Epidermal melanocyte (primary cell): ENCODE results near the gene GPC3.

Experiments
- DNase-seq: peaks from one replicate; pipeline ENCODE4 v3.0.0; 2011; ENCODE audit warnings: low spot score; ENCODE audit not compliant: insufficient read length

GPC3 gene

DNA sequence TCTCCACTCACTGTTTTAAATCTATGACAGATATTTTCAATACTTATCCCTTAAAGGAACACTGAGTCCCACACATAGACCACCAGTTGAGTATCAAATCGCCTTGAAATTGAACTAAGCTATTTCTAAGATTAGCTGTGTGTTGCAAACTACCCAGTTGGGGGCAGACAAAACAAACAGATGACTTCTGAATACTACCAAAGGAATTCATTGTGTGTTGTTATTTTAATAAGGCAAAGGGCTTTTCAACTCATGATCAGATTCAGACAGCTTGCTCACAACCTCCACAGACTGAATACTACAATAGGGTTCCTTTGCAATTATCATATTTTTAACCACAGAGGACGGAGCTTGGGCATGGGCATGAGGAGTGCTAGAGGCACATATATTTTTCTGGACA lies 287.1 kb downstream of the GPC3 start:
- DNase-seq: peak; percentile 22

DNA sequence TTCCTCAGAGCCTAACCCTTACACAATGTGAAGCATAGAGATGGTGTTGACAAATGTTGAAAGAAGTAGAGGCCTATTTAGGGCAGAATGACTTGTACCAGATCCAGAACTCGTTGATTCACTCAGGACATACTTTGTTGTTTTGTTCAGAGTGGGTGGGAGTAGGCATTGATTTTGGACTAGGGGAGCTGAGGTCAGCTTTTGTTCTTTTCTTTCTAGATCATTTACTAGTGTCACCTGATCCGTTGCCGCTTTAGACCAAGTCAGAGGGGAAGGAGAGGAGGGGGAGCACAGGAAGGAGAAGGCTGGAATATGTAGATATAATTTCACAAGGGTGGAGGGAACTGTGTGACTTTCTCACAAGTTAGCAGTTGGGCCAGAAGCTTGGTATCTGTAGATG lies 287.7 kb downstream of the GPC3 start:
- DNase-seq: no peak

DNA sequence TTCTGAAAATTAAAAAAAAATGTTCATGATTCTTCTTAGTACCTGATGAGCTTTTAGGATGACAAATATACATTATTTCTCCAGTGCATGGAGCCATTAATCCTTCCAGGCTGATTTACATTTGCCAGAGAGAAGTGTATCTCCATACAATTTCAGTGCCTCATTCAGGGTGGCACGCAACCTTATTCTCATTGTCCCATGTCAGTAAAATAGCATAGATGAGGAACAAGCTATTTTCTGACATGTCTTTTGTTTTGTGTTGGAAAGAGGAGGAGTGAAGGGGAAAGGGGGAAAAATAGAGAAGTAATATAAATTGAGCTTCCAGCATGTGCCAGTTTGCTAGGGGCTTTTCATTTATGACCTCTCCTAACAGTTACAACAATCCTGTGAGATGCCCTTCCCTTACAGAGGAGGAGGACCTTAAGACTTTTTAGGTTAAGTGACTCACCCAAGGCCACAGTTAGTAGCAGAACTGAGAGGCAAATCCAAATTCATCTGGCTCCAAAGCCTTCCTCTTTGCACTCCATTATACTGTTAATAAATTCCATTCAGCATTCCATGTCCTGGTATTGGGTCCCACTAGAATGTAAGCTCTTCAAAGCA lies 295.3 kb downstream of the GPC3 start:
- no peak for DNase-seq

DNA sequence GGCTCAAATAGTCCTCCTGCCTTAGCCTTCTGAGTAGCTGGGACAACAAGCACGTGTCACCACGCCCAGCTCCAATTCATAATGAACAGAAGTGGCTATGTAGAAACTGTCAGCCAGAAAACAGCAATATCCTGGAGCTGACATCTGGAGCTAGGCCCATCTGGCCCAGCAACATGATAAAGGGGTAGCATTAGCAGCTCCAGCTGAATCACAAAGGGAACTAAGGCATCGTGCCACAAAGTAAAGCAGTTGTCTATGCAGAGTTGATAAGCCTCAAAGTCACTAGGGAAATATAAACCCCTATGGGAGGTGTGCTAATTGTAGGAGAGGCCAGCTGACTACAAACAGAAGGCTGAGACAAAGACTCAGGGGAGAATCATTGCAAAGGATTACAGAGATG lies 299.6 kb downstream of the GPC3 start:
- DNase-seq: no peak

DNA sequence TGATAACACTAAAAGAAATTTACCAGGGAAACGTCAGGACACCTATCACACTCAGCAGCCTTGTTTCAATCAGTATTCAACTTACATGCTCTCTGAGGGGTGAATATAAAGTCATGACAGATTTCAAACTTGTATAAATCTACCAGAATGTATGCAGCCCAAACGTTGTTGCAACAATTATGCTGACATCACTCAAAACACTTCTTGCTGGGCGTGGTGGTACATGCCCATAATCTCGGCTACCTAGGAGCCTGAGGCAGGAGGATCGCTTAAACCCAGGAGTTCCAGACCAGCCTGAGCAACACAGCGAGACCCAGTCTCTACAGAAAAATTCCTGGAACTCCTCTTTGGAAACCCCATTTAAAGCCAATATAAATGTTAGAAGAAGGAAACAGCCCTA lies 303.5 kb downstream of the GPC3 start:
- DNase-seq: no peak

DNA sequence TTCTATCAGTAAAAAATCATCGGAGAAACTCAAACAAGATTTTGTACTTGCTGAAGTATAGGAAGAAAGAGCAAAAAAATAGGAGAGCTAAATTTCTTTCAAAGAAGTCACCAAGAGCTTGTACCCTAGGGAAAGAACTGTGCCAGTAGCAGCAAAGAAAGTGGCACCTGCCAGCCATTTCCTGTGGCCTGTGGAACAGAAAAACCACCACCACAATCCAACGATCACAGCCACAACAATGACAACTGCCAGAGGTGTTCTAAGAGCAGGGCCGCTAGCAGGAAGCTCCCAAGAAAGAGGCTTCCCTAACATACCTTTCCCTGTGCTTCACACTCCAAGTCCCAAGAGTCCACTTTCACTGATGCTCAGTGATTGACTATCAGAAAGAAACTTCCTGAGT lies 304.0 kb downstream of the GPC3 start:
- DNase-seq: no peak

DNA sequence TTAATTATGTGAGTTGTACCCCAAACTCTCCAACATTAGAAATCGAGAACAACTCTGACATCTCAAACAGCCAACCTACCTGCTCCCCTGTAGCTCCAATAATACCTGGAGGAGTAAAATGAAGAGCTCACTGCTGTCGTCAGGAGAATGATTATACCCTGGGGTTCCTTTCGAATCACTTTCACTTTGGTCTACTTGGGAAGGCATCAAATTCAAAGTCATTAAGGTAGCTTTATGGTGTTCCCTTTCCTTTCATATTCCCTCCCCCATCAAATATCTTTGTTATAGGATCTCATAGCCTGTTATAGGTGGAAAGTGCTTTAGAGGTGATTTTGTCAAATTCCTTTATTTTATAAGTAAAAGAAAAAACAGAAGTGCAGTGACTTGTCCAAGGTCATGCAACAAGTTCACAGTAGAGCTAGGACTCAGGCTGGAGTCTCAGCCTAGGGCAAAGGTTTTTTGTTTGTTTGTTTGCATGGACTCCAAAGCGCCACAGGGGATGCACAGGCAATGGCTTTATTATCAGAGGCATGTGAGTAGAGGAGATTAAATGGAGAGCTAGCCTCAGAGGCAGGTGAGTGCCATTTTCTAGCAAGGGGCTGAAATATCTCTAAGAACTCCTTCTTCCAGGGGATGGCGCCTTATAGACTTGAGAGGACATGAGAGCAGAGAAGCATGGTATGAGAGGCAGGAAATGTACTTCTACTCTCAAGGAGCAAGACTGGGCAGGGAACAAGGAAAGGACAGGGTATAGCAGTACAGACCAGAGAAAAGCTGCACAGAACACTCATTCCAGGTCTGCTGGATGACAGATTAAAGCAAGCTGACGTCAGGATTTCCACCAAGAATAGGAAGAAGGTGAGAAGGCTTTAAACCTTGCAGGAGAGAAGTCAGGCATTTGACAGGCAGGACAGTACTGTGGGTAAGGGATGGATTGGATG lies 308.0 kb downstream of the GPC3 start:
- DNase-seq: no peak

DNA sequence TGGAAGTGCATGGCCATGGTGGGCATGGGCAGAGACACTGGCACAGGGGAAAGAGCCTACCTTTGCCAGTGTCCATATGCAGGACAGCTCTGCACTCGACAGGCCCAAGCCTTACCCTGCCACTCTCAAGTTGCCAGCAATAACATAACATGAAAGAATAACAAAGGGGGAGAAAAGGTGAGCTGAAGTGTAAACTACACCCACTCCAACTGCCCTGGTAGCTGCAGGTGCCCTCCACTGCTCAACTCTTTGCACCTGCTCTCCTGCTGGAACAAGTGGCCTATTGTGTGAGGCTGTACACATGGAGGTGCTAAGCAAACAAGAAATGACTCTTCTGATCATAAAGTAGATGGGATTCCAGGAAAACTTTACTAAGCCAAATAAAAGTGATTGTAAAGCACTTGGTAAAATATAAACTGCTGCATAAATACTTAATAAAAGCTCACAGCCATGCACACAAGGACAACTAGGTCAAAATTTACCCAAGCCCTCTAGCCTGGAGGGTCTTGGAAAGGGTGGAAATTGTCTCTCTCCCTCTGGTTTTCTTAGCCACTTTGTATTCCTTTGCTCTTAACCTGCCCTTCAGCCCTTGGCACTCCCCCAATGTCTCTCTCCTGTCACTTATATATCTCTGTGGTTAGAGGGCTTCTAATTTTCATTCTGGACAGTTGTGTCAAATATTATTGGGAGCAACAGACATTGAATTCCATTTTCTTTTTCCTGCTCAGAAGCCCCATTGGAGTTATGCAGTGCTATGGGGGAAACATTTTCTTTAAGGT lies 308.9 kb downstream of the GPC3 start:
- no peak for DNase-seq

DNA sequence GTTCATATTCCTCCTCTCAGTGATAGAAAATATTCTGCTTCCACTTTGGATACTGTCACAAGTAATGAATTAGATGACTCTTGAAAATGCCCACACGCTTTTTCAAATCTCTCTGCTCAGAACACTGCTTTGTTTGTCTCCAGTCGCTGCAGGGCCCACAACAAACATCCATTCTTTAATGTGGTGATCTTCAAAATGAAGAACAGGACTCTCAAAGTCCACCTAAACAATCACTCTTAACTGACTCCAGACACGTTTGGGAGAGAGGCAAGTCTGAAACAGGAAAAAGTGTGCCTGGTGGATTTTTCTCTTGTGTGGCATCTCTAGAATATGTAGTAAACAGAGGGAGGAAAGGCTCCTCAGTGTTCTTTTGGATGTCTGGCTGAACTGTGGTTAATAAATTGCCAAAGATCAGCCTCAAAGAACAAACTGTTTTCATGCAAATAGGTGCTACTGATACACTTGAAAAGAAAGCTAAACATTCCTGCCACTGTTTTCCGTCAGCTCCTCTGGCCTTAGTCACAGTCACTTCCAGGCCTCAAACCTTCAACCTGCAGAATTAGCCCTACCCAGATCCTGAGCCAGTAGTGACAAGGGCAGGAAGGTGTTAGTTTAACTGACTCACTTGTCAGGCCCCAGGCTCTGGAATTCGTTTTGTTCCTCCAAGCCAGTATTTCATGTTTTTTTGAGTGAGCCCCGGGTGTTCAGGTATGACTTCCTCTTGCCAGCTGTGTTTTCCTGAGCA lies 310.5 kb downstream of the GPC3 start:
- no peak for DNase-seq

DNA sequence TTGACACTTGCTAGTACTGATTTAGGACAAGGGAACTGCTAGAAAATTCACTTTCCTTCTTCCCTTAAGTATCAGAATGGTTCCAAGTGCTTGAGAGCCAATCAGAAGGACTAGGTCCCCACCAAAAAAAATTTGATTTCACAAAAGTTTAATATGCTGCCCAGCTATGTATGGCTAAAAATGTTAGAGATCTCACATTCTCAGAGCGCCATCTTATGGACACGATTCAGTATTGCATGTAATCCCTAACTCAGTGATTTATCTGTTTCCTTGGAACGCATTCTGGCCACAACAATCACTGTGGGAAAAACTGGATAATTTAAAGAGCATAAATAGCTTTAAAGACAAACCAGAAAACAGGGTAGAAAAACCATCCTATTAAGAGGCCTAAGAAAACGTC lies 315.0 kb downstream of the GPC3 start:
- DNase-seq: peak; percentile 21

DNA sequence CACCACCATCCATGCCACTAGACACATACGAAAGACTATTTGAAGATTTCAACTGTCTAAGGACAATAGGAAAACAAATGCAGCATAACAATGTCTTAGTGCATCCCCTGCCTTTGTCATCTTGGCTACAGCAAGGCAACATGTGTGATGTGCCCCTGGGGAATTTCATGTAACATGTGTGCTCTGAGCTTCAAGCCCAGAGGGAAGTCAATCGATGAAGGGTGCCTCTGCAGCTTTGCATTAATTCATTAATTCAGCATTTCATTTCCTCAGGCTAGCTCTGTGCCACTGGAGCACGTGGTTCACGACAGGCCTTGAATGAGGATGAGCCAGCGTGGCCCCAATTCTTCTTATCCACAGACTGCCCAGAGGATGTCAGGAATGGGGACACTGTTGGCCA lies 316.2 kb downstream of the GPC3 start:
- no peak for DNase-seq

DNA sequence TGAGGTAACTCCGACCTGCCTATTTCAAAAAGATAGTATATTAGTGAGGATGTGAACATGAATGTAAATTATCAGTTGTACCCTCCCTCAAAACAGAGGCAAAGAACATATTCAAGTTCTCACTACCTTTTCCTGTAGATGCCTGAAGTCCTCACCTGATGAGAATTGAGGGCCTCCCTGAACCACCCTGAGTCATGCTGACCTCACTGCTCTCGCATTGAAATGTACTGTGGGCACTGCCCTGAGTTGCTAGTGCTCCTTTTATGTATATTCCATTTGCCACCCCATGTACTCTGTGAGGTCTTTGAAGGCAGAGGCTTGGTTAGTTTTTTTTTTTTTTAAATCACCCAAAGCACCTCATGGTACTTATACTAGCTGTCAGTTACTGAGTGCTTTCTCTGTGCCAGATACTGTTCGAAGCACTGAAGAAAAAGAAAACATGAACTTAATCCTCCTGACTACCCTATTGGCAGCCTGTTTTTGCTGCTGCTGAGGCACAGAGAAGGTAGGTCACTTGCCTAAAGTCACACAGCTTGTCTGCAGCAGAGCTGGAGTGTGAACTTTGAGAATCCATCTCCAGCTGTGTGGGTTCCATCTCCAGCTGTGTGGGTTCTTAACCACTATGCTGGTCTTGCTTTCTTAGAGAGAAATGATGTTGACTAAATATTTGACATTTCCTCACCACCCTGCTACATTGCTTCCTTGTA lies 317.0 kb downstream of the GPC3 start:
- no peak for DNase-seq

DNA sequence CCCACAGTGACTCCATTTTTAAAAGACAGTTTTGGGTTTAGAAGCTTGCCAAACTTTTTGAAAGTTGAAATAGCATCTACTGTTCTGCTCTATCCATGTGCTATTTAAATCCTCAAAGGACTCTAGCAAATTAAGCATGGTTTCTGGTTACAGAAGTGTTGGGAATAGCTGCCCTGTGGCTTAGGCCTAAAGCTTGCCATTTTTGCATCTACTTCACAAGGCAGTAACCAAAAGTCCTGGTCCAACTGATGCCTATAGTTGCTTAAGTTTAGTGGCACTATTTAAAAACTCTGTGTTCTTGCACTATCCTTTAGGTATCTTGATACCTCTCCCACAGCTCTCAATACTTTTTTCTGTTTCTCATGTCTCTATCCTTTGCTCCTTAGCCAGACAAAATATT lies 319.1 kb downstream of the GPC3 start:
- DNase-seq: no peak

DNA sequence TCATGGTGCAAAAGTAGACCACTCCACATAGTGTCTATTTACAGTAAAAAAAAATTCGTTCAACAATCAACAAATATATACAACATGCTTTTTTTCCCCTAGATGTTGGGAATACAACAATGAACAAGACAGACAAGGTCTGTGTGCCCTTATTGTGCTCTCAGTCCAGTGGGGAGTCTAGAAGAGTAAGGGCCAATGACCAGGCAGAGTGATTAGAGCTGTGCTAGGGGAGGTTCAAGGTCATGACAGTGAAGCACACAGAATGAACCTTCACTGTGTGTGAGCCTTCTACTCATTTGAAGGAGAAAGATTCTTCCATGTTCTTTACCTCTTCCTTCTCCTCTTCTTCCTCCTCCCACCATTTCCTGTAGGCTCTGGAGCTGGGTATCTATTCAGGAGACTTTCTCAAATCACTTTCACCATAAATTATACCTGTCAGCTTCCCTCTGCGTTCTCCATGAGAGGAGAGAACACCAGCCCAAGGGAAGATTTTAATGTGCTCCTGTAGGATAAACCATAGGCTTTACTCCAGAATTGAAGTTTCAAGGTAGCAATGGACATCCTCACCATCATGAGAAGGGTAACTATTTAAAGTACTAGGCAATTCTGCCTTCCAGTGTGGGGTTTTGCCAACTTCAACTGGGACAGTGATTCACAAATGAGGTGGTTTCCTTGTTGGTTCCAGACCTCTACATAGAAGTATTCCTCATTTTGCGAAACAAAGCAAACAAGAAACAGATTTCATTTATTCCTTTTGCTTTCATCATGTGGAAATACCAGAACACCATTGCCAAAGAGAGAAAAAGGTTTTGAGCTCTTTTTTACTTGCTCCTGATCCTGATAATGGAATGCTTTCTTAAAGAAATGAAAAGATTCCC lies 323.2 kb downstream of the GPC3 start:
- peak; percentile 17 for DNase-seq

DNA sequence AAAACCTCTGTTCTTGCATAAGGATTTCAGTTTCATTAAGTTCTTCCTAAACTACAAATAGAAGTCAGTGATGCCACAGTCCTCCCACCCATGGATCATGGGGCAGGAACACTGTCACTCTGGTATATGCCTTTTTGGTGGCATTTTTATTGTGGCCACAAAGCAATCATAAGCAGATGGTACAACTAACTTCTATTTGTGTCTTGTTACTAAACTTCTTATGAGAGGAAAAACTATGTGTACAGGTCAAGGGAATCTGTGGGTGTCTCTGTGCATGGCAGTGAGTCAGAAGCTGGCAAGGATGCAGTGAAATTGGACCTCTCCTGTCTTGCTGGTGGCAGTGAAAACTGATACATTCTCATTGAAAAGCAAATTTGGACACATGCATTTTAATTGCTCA lies 325.1 kb downstream of the GPC3 start:
- no peak for DNase-seq

DNA sequence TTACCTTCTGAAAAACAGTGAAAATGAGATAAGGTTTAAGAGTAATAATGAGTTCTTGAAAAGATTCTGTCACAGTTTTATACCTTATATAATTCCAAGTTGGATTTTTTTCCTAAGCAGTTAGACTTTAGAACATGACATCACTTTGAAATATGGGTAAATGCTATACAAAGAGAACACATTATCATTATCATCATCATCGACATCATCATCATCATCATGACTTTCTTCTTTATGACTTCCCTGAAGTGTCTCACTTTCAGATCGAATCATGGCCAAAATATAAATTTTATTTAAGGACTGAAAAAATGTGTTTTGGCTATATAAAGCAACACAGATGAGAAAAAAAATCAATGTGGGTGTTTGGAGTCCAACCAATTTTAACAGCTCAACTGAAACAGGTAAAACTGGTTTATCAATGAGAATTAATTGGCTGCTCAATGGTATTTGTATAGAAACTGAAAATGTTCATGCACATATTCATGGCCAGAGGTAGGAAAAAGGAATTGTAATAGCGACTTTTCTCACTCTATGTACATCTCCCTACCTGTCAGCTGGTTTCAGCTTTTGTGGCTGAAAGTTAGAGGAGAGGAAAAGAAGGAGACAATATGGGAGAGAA lies 327.0 kb downstream of the GPC3 start:
- no peak for DNase-seq

DNA sequence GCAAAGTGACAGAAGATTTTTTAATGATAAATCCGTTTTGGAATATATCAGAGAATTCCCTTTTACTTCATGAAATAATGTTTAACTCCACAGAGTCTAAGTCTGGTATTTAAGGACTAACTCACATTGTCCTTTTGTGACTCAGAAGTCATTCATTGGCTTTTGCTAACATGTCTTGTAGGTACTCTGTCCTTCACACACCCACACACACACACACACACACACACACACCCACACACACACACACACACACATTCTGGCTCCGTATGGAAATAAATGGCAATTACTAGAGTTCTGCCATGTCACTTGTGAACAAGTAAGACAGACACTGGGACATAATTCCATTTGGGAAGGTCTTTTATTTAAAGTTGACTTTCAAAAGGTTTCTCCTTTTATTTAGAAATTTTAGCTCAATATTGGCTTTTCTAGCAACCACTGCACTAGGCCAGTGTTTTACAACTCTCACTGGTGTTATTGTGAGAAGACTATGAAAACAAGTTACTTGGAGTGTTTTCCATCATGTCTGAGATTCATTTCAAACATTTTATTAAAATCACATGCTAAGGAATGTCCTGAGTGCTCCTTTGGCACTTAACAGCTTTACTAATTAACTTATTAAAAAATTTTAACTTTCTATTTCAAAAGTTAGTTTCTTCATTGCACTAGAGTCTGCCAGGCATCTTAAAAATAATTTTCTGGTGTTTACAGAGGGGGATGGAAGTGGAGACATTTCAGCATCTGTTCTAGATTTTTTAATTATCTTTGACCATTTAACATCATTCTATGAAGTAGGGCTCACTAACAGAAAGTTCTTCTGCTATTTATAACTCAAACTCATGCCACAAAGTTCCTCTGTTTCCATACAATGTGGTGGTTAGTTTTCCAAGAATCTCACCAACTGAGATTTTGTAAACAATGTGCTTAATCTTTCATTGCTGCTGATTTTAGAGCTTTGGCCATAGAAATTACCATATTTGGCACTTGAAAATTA lies 329.8 kb downstream of the GPC3 start:
- no peak for DNase-seq

DNA sequence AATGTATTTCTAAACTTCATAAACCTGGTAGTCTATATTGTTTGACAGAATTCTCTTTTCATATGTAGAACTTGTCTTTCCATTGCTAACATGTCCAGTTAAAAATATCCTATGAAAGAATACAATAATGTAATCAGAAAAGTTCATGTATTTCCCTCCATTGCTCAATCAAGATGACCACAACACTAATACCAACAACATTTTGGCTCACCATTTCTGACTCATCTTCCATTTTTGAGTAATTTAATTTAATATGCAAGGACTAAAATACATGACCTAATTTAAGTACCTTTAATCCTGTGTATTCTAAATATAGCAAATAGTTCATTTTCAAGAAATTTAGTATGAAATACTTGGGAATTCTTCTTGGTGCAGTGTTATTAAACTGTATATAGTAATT lies 330.6 kb downstream of the GPC3 start:
- no peak for DNase-seq
